DND-41 (cell line): ENCODE measurements around the gene CEP112.

Experiments used
- ATAC-seq: fragments of 200-7000 bp; cut with Tn5 transposase; 3 replicates; pipeline ENCODE4 v1.9.1; 2021; ENCODE audit warnings: low read depth; ENCODE audit not compliant: insufficient read depth
- DNase-seq: peaks from one replicate; pipeline ENCODE4 v3.0.0-alpha.2; 2020
- H2AFZ ChIP-seq: 2 replicates; pipeline ENCODE4 v1.6.0; 2012; ENCODE audit warnings: low read depth, low read length
- H3K27ac ChIP-seq: 2 replicates; pipeline ENCODE4 v1.5.1; 2012; ENCODE audit warnings: low read length, inconsistent platforms
- H3K27me3 ChIP-seq: fragments of 200-600 bp; sonication (generic); 2 replicates; pipeline ENCODE4 v1.6.0; 2012; ENCODE audit warnings: low read length, mild to moderate bottlenecking, inconsistent platforms; ENCODE audit not compliant: insufficient read depth, poor library complexity
- H3K36me3 ChIP-seq: 2 replicates; pipeline ENCODE4 v1.5.1; 2012; ENCODE audit warnings: low read length, inconsistent platforms; ENCODE audit not compliant: insufficient read depth
- H3K4me1 ChIP-seq: 2 replicates; pipeline ENCODE4 v1.5.1; 2012; ENCODE audit warnings: mild to moderate bottlenecking, low read length; ENCODE audit not compliant: insufficient read depth
- H3K4me2 ChIP-seq: 2 replicates; pipeline ENCODE4 v1.6.0; 2012; ENCODE audit warnings: mild to moderate bottlenecking, moderate library complexity, low read length, inconsistent platforms; ENCODE audit not compliant: insufficient read depth
- H3K4me3 ChIP-seq, 2 experiments: fragments of 200-600 bp in 1 of 2; shearing (Covaris generic) in 1 of 2; 2 replicates each; pipeline ENCODE4 v1.5.1; 2012 to 2016; ENCODE audit warnings: inconsistent platforms in 2 of 2, low read length in 2 of 2, mild to moderate bottlenecking in 2 of 2, low read depth in 1 of 2, moderate library complexity in 1 of 2
- H3K79me2 ChIP-seq: 2 replicates; pipeline ENCODE4 v1.6.0; 2012; ENCODE audit warnings: low read length, inconsistent platforms; ENCODE audit not compliant: insufficient read depth
- H3K9ac ChIP-seq: 2 replicates; pipeline ENCODE4 v1.6.0; 2012; ENCODE audit warnings: low read depth, mild to moderate bottlenecking, inconsistent platforms, low read length, moderate library complexity
- H3K9me3 ChIP-seq: 2 replicates; pipeline ENCODE4 v1.5.1; 2012; ENCODE audit warnings: low read length, moderate library complexity, mild to moderate bottlenecking, inconsistent platforms; ENCODE audit not compliant: insufficient read depth, severe bottlenecking
- H4K20me1 ChIP-seq: 2 replicates; pipeline ENCODE4 v1.6.0; 2012; ENCODE audit warnings: low read length; ENCODE audit not compliant: insufficient read depth
- CTCF ChIP-seq: IDR thresholded peaks from 2 replicates; pipeline ENCODE4 v1.5.1; 2012; ENCODE audit warnings: borderline replicate concordance, low read length, moderate library complexity, mild to moderate bottlenecking; ENCODE audit not compliant: poor library complexity, severe bottlenecking; ENCODE audit errors: extremely low read depth
- EZH2 ChIP-seq: IDR thresholded peaks from 3 replicates; pipeline ENCODE4 v1.6.1; 2012; ENCODE audit warnings: borderline replicate concordance, low read depth, mild to moderate bottlenecking, moderate library complexity, low read length, inconsistent platforms; ENCODE audit not compliant: severe bottlenecking

CEP112 gene

DNA sequence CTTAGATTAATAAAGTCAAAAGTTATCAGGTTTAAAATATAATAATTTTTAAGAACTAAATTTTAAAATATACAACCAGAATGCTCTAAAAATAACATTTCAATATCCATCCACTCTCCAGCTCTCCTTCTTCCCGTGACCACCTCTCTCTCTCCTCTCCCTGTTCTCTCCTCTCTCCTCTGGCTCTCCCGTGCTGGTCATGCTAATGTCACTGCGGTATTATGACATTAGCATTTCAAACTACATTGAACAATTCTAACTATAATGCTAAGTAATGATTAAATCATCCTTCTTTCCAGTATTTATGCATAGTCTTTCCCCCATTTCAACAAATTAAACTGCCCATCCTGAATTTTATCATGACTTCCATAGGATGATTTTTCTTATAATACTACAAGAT is 154.7 kb downstream of the CEP112 start:
- Histone ChIP-seq H4K20me1 (no peaks in the 10 kb centered on the region), H3K27ac (no peak overlapping the region), H3K9me3 (no peaks in the 10 kb centered on the region), H3K4me2 (no peak overlapping the region), H3K27me3 (no peaks in the 10 kb centered on the region), H3K9ac (no peak overlapping the region), H3K79me2 (no peaks in the 10 kb centered on the region), H3K4me3 (no peak overlapping the region), H2AFZ (no peak overlapping the region), H3K36me3 (no peaks in the 10 kb centered on the region), H3K4me1 (no peaks in the 10 kb centered on the region)
- ATAC-seq, result no peak
- no peak for DNase-seq
- TF ChIP-seq EZH2, result no peak
- no peak for TF ChIP-seq CTCF

DNA sequence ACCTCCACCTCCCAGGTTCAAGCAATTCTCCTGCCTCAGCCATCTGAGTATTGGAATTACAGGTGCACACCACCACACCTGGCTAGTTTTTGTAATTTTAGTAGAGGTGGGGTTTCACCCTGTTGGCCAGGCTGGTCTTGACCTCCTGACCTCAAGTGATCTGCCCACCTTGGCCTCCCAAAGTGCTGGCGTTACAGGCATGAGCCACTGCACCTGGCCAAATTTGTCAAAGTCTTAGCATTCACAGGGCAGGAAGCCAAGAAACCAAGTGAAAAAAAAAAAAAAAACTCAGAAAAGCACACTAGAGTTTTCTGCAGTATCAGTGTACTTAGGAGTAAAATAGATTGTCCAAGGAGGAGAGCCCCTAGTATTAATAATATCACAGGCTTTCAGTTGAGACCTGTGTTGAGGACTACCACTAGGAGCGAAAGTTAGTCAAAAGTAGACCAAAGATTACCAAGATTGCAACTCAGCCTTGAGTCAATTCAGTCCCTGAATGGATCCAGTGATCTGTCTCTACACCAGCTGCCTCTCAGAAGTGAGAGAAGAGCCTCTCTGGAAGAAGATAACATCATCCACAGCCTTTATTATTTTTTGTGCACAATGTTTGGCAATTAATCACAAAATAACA is 159.7 kb downstream of the CEP112 start:
- Histone ChIP-seq H3K4me1 (no peaks in the 10 kb centered on the region), H3K27me3 (no peaks in the 10 kb centered on the region), H3K4me3 (no peak overlapping the region), H3K4me2 (no peak overlapping the region), H2AFZ (no peak overlapping the region), H4K20me1 (no peaks in the 10 kb centered on the region), H3K36me3 (no peaks in the 10 kb centered on the region), H3K27ac (no peak overlapping the region), H3K9ac (no peak overlapping the region), H3K9me3 (no peaks in the 10 kb centered on the region), H3K79me2 (no peaks in the 10 kb centered on the region)
- ATAC-seq, result no peak
- DNase-seq, result no peak
- no peak for TF ChIP-seq CTCF
- TF ChIP-seq EZH2, result no peak

- no peaks in the 10 kb centered on the region for H3K4me1 ChIP-seq
- no peak overlapping the region for H3K9ac ChIP-seq
- no peaks in the 10 kb centered on the region for H3K79me2 ChIP-seq
- H3K9me3 ChIP-seq, result peaks cover 20% of the 10 kb centered on the region
- H3K36me3 ChIP-seq, result no peaks in the 10 kb centered on the region
- no peak overlapping the region for H3K4me2 ChIP-seq
- no peaks in the 10 kb centered on the region for H4K20me1 ChIP-seq
- H3K27ac ChIP-seq, result no peak overlapping the region
- ATAC-seq (no peak), DNase-seq (no peak)
- H2AFZ ChIP-seq, result no peak overlapping the region
- no peaks in the 10 kb centered on the region for H3K27me3 ChIP-seq
- no peak overlapping the region for H3K4me3 ChIP-seq
- TF ChIP-seq CTCF, result no peak
- no peak for TF ChIP-seq EZH2
These were observed 166.4 kb downstream of the CEP112 start for GRCh38 chr17:66025551-66025950.
